GM12878 (cell line): ENCODE data around the gene DLG2. TPM values are rescaled to one million over a fixed set of nuclear protein-coding genes. Genes with fewer than 3 reads are reported as not detected.

ENCODE experiments used
- ATAC-seq: fragments of 200-7000 bp; cut with Tn5 transposase; 3 replicates; pipeline ENCODE4 v1.9.1; 2020; ENCODE audit warnings: mild to moderate bottlenecking, moderate library complexity
- BruUV-seq: library from RNA; stranded (reverse); fragments of 400-500 nt; replicated peaks from 2 replicates; lab custom pipeline; 2021; lab: Mats Ljungman, UMichigan
- CTCF ChIA-PET: fragments of 300-600 bp; sonication (Branson Sonifier 250); formaldehyde crosslinking; extraction: SDS; loops from one replicate; lab custom pipeline; 2021; ENCODE audit warnings: inconsistent platforms; lab: Yijun Ruan, JAX
- POLR2A ChIA-PET: fragments of 350-600 bp; formaldehyde crosslinking; extraction: SDS; loops from one replicate; lab custom pipeline; 2021; ENCODE audit warnings: inconsistent platforms; lab: Charles Lee
- RAD21 ChIA-PET: fragments of 300-600 bp; sonication (Branson Sonifier 250); formaldehyde crosslinking; loops from one replicate; lab custom pipeline; 2023; ENCODE audit warnings: antibody characterized with exemption; ENCODE audit not compliant: unreplicated experiment; lab: Charles Lee
- SMC1A ChIA-PET: fragments of 300-600 bp; sonication (Branson Sonifier 250); formaldehyde crosslinking; loops from one replicate; lab custom pipeline; 2023; ENCODE audit not compliant: unreplicated experiment, uncharacterized antibody; lab: Charles Lee
- DNase-seq: peaks from one replicate; pipeline ENCODE4 v3.0.0-alpha.2; 2011; ENCODE audit warnings: low read depth, low spot score
- FAIRE-seq: peaks from 3 replicates; lab custom pipeline; 2011; peaks lifted over from hg19 to GRCh38; lab: Jason Lieb, UNC
- H2AFZ ChIP-seq: 2 replicates; pipeline ENCODE4 v1.6.0; 2011; ENCODE audit warnings: low read depth, low read length, control low read depth; ENCODE audit not compliant: control insufficient read depth
- H3K27ac ChIP-seq: 2 replicates; pipeline ENCODE4 v1.5.1; 2011; ENCODE audit warnings: control low read depth; ENCODE audit not compliant: control insufficient read depth, insufficient read depth
- H3K27me3 ChIP-seq, 2 experiments: replicated peaks in 1 of 2; 2 replicates each; pipeline versions ENCODE4 v1.6.0 to v1.6.1; 2011; ENCODE audit warnings: low read length in 1 of 2; ENCODE audit not compliant: control insufficient read depth in 2 of 2, insufficient read depth in 2 of 2
- H3K36me3 ChIP-seq, 2 experiments: 2 replicates each; pipeline ENCODE4 v1.5.1; 2011; ENCODE audit warnings: low read length in 1 of 2; ENCODE audit not compliant: control insufficient read depth in 2 of 2, insufficient read depth in 2 of 2
- H3K4me1 ChIP-seq: 2 replicates; pipeline ENCODE4 v1.6.1; 2011; ENCODE audit warnings: mild to moderate bottlenecking, low read length, moderate library complexity, mixed read lengths; ENCODE audit not compliant: control insufficient read depth, insufficient read depth
- H3K4me2 ChIP-seq: 2 replicates; pipeline ENCODE4 v1.6.0; 2011; ENCODE audit warnings: control low read depth; ENCODE audit not compliant: control insufficient read depth, insufficient read depth
- H3K4me3 ChIP-seq: fragments of 200-600 bp; sonication (generic); 2 replicates; pipeline ENCODE4 v1.5.1; 2016
- H3K79me2 ChIP-seq: 2 replicates; pipeline ENCODE4 v1.6.0; 2011; ENCODE audit warnings: low read length; ENCODE audit not compliant: control insufficient read depth, insufficient read depth
- H3K9ac ChIP-seq: 2 replicates; pipeline ENCODE4 v1.8.0; 2011; ENCODE audit warnings: low read length, control low read depth, mixed read lengths; ENCODE audit not compliant: control insufficient read depth, insufficient read depth
- H3K9me3 ChIP-seq: replicated peaks from 3 replicates; pipeline ENCODE4 v1.5.1; 2011; ENCODE audit warnings: mild to moderate bottlenecking, low read length; ENCODE audit not compliant: control insufficient read depth, insufficient read depth
- H4K20me1 ChIP-seq: 2 replicates; pipeline ENCODE4 v1.6.0; 2011; ENCODE audit not compliant: control insufficient read depth, insufficient read depth
- BCL11A ChIP-seq: IDR thresholded peaks from 2 replicates; pipeline ENCODE4 v1.6.1; 2011; ENCODE audit warnings: low read depth, low read length
- HDGF ChIP-seq: fragments of 450-650 bp; IDR thresholded peaks from 2 replicates; pipeline ENCODE4 v1.6.1; 2016; ENCODE audit warnings: antibody characterized with exemption
- HSF1 ChIP-seq: fragments of 150-350 bp; IDR thresholded peaks from 2 replicates; pipeline ENCODE4 v1.6.1; 2014; ENCODE audit warnings: mild to moderate bottlenecking, low read depth, low read length
- IKZF2 ChIP-seq, 2 experiments: fragments of 450-650 bp; IDR thresholded peaks; 2 replicates each; pipeline ENCODE4 v1.6.1; 2017; ENCODE audit warnings: mild to moderate bottlenecking in 2 of 2, moderate library complexity in 2 of 2
- MEF2B ChIP-seq: fragments of 450-650 bp; IDR thresholded peaks from 2 replicates; pipeline ENCODE4 v1.6.1; 2018; ENCODE audit warnings: mild to moderate bottlenecking, moderate library complexity; ENCODE audit not compliant: partially characterized antibody, poor library complexity, severe bottlenecking
- PAX8 ChIP-seq: fragments of 450-650 bp; IDR thresholded peaks from 2 replicates; pipeline ENCODE4 v1.6.1; 2017; ENCODE audit warnings: mild to moderate bottlenecking, moderate library complexity
- RAD21 ChIP-seq: IDR thresholded peaks from 2 replicates; pipeline ENCODE4 v1.6.1; 2011; ENCODE audit warnings: mild to moderate bottlenecking, low read depth, low read length, moderate library complexity; ENCODE audit not compliant: insufficient read depth
- RELB ChIP-seq: fragments of 450-650 bp; IDR thresholded peaks from 2 replicates; pipeline ENCODE4 v1.6.1; 2017; ENCODE audit warnings: low read depth, mild to moderate bottlenecking, moderate library complexity
- SMARCA5 ChIP-seq: fragments of 450-650 bp; IDR thresholded peaks from 2 replicates; pipeline ENCODE4 v1.6.1; 2017; ENCODE audit warnings: mild to moderate bottlenecking
- TARDBP ChIP-seq: IDR thresholded peaks from 2 replicates; pipeline ENCODE4 v1.6.1; 2016; ENCODE audit warnings: borderline replicate concordance
- WGBS: methylation state at CpG from one replicate; pipeline ENCODE4 v1.1.6; 2016; ENCODE audit warnings: low lambda C conversion rate; ENCODE audit not compliant: insufficient replicate concordance, insufficient coverage; ENCODE audit errors: missing lambda C conversion rate; 5-methylcytosine and 5-hydroxymethylcytosine counted together
- in situ Hi-C: fragments of 300-500 bp; cut with MboI; formaldehyde crosslinking; loops from 9 replicates; pipeline ENCODE4 v1.14.3; 2018; ENCODE audit warnings: mixed read lengths
- intact Hi-C: fragments of 100-400 bp; cut with micrococcal nuclease; formaldehyde crosslinking; loops from one replicate; pipeline ENCODE4 v1.14.2; 2022; ENCODE audit not compliant: unreplicated experiment
- polyA plus RNA-seq, 11 experiments: library from polyadenylated mRNA; depleted of rRNA in 4 of 11; unstranded in 6 of 11; stranded (reverse) in 5 of 11; fragments of >200 nt; fragmentation: Nextera tagmentation in 4 of 11; fragmentation: Illumina TruSeq in 1 of 11; extraction: Ambion mirVana in 4 of 11; extraction: Trizol in 1 of 11; gene quantifications; 1 replicate in 1 of 11; 2 replicates in 10 of 11; pipeline versions ENCODE4 v1.2.1 to v1.2.3, GENCODE V29; 2011 to 2016; ENCODE audit warnings: inconsistent platforms in 2 of 11, missing spikeins in 2 of 11, low read depth in 1 of 11
- total RNA-seq, 4 experiments: library from RNA; depleted of rRNA in 3 of 4; stranded (reverse); fragments of >200 nt in 3 of 4; fragmentation: Illumina TruSeq in 1 of 4; extraction: Trizol in 1 of 4; gene quantifications; 2 replicates each; pipeline versions ENCODE4 v1.2.1 to v1.2.3, GENCODE V29; 2013 to 2021
- TF ChIP-seq, protein P1 (sequence below): IDR thresholded peaks from 2 replicates; pipeline ENCODE4 v1.6.1; 2012; ENCODE audit warnings: low read length, inconsistent platforms
- TF ChIP-seq, protein P2 (sequence below): fragments of 450-650 bp; IDR thresholded peaks from 2 replicates; pipeline ENCODE4 v1.6.1; 2017; ENCODE audit warnings: mild to moderate bottlenecking, low read depth, inconsistent platforms; ENCODE audit not compliant: poor library complexity, severe bottlenecking
- TF ChIP-seq, protein P3 (sequence below): IDR thresholded peaks from 2 replicates; pipeline ENCODE4 v1.6.1; 2012; ENCODE audit warnings: improper control_type of control experiment, low read depth, low read length; ENCODE audit not compliant: insufficient replicate concordance

The DLG2 gene
- total and polyA plus RNA-seq, 10 of the 15 experiments (the other 5 are each of a cell fraction or from before 2014, with no cell fraction given): 0.09 to 0.98 (median 0.35) TPM

DNA sequence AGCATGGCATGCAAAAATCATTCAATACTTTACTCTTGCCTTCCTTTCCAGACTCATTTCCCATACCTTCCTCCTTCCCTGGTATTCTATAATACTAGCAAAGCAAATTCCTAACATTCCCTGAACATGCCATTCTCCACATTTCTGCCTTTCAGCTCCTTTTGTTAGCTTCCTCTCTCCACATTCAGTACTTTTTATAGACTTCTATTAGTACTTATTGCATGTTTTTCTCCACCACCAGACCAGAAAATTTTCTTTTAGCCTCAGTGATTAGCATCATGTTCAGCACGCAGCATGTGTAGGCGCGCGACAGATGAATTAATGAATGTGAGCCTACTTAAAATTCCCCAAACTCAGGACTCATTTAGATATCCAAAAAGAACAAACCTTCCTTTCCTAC, 935.3 kb downstream of the DLG2 start:
- Histone ChIP-seq H3K27ac (no peak overlapping the region), H4K20me1 (no peaks in the 10 kb centered on the region), H3K79me2 (no peaks in the 10 kb centered on the region), H3K4me2 (no peak overlapping the region), H3K9ac (no peak overlapping the region), H3K4me3 (no peak overlapping the region), H3K9me3 (no peaks in the 10 kb centered on the region), H3K36me3 (no peaks in the 10 kb centered on the region), H3K27me3 (no peaks in the 10 kb centered on the region), H3K4me1 (no peaks in the 10 kb centered on the region), H2AFZ (no peak overlapping the region)
- in situ Hi-C loops (no loop called here), intact Hi-C loops (no loop called here)
- ChIA-PET RAD21 (no interaction called here), SMC1A (no interaction called here), POLR2A (no interaction called here), CTCF (interaction anchor here (1.1 kb wide), 1 partner anchor 855 kb away, joined by 3 read pairs; no protein-coding TSS in a partner anchor)
- no TSS peak for BruUV-seq
- no peak for ATAC-seq
- 76% methylated on average over 4 of the region's 4 CpGs for WGBS
- FAIRE-seq: no peak
- DNase-seq: no peak
- TF ChIP-seq HDGF: no peak
- no peak for TF ChIP-seq MEF2B
- TF ChIP-seq PAX8: no peak
- TF ChIP-seq RAD21: no peak
- no peak for TF ChIP-seq SMARCA5
- TF ChIP-seq, protein P1, sequence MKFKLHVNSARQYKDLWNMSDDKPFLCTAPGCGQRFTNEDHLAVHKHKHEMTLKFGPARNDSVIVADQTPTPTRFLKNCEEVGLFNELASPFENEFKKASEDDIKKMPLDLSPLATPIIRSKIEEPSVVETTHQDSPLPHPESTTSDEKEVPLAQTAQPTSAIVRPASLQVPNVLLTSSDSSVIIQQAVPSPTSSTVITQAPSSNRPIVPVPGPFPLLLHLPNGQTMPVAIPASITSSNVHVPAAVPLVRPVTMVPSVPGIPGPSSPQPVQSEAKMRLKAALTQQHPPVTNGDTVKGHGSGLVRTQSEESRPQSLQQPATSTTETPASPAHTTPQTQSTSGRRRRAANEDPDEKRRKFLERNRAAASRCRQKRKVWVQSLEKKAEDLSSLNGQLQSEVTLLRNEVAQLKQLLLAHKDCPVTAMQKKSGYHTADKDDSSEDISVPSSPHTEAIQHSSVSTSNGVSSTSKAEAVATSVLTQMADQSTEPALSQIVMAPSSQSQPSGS: no peak
- no peak for TF ChIP-seq BCL11A
- TF ChIP-seq, protein P2, sequence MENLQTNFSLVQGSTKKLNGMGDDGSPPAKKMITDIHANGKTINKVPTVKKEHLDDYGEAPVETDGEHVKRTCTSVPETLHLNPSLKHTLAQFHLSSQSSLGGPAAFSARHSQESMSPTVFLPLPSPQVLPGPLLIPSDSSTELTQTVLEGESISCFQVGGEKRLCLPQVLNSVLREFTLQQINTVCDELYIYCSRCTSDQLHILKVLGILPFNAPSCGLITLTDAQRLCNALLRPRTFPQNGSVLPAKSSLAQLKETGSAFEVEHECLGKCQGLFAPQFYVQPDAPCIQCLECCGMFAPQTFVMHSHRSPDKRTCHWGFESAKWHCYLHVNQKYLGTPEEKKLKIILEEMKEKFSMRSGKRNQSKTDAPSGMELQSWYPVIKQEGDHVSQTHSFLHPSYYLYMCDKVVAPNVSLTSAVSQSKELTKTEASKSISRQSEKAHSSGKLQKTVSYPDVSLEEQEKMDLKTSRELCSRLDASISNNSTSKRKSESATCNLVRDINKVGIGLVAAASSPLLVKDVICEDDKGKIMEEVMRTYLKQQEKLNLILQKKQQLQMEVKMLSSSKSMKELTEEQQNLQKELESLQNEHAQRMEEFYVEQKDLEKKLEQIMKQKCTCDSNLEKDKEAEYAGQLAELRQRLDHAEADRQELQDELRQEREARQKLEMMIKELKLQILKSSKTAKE: no peak
- TF ChIP-seq IKZF2 (IDR thresholded peaks at IDR 0.05): no peak
- TF ChIP-seq HSF1: no peak
- TF ChIP-seq TARDBP: no peak
- no peak for TF ChIP-seq RELB
- TF ChIP-seq, protein P3, sequence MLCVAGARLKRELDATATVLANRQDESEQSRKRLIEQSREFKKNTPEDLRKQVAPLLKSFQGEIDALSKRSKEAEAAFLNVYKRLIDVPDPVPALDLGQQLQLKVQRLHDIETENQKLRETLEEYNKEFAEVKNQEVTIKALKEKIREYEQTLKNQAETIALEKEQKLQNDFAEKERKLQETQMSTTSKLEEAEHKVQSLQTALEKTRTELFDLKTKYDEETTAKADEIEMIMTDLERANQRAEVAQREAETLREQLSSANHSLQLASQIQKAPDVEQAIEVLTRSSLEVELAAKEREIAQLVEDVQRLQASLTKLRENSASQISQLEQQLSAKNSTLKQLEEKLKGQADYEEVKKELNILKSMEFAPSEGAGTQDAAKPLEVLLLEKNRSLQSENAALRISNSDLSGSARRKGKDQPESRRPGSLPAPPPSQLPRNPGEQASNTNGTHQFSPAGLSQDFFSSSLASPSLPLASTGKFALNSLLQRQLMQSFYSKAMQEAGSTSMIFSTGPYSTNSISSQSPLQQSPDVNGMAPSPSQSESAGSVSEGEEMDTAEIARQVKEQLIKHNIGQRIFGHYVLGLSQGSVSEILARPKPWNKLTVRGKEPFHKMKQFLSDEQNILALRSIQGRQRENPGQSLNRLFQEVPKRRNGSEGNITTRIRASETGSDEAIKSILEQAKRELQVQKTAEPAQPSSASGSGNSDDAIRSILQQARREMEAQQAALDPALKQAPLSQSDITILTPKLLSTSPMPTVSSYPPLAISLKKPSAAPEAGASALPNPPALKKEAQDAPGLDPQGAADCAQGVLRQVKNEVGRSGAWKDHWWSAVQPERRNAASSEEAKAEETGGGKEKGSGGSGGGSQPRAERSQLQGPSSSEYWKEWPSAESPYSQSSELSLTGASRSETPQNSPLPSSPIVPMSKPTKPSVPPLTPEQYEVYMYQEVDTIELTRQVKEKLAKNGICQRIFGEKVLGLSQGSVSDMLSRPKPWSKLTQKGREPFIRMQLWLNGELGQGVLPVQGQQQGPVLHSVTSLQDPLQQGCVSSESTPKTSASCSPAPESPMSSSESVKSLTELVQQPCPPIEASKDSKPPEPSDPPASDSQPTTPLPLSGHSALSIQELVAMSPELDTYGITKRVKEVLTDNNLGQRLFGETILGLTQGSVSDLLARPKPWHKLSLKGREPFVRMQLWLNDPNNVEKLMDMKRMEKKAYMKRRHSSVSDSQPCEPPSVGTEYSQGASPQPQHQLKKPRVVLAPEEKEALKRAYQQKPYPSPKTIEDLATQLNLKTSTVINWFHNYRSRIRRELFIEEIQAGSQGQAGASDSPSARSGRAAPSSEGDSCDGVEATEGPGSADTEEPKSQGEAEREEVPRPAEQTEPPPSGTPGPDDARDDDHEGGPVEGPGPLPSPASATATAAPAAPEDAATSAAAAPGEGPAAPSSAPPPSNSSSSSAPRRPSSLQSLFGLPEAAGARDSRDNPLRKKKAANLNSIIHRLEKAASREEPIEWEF: no peak
